ENCODE results near the gene SLC44A2. TPM values are rescaled to one million over a fixed set of nuclear protein-coding genes. Genes with fewer than 3 reads are reported as not detected.

The SLC44A2 gene
- total RNA-seq, 1 donor from 2014 or later: 41.2 TPM

GRCh38 chr19:10593820-10594637, 31.3 kb upstream of the SLC44A2 start:
- Histone ChIP-seq H3K9ac (ENCODE audit: low read depth in 1 of 3, low read length in 3 of 3) (peak overlapping the region in 1 of 3 donors; percentile 25), H3K27ac (ENCODE audit: low read depth, low read length) (no peak overlapping the region), H3K27me3 (ENCODE audit: control insufficient read depth in 3 of 3, insufficient read depth in 3 of 3, low read length in 3 of 3) (no peaks in the 10 kb centered on the region), H3K36me3 (ENCODE audit: control insufficient read depth in 3 of 3, insufficient read depth in 3 of 3, low read length in 3 of 3) (no peaks in the 10 kb centered on the region), H3K9me3 (ENCODE audit: control insufficient read depth in 3 of 3, low read length in 3 of 3) (no peaks in the 10 kb centered on the region), H3K4me3 (ENCODE audit: low read length in 3 of 3) (no peak overlapping the region), H3K4me1 (ENCODE audit: control insufficient read depth in 3 of 3, insufficient read depth in 3 of 3, low read length in 3 of 3) (peaks cover 5 to 12% (median 7%) of the 10 kb centered on the region in 3 donors)

- H3K27me3 ChIP-seq (ENCODE audit: control insufficient read depth in 3 of 3, insufficient read depth in 3 of 3, low read length in 3 of 3): no peaks in the 10 kb centered on the region
- H3K9me3 ChIP-seq (ENCODE audit: control insufficient read depth in 3 of 3, low read length in 3 of 3): no peaks in the 10 kb centered on the region
- peaks cover 22 to 23% (median 22%) of the 10 kb centered on the region in 3 donors for H3K4me1 ChIP-seq (ENCODE audit: control insufficient read depth in 3 of 3, insufficient read depth in 3 of 3, low read length in 3 of 3)
- no peak overlapping the region for H3K4me3 ChIP-seq (ENCODE audit: low read length in 3 of 3)
- H3K27ac ChIP-seq (ENCODE audit: low read depth, low read length): no peak overlapping the region
- no peak overlapping the region for H3K9ac ChIP-seq (ENCODE audit: low read depth in 1 of 3, low read length in 3 of 3)
- H3K36me3 ChIP-seq (ENCODE audit: control insufficient read depth in 3 of 3, insufficient read depth in 3 of 3, low read length in 3 of 3): no peaks in the 10 kb centered on the region
Observed at GRCh38 chr19:10600149-10600548, 25.2 kb upstream of the SLC44A2 start.

GRCh38 chr19:10601999-10602329, 23.4 kb upstream of the SLC44A2 start:
- no peak overlapping the region for H3K27ac ChIP-seq (ENCODE audit: low read depth, low read length)
- no peak overlapping the region for H3K9ac ChIP-seq (ENCODE audit: low read depth in 1 of 3, low read length in 3 of 3)
- H3K27me3 ChIP-seq (ENCODE audit: control insufficient read depth in 3 of 3, insufficient read depth in 3 of 3, low read length in 3 of 3): no peaks in the 10 kb centered on the region
- no peaks in the 10 kb centered on the region for H3K36me3 ChIP-seq (ENCODE audit: control insufficient read depth in 3 of 3, insufficient read depth in 3 of 3, low read length in 3 of 3)
- H3K9me3 ChIP-seq (ENCODE audit: control insufficient read depth in 3 of 3, low read length in 3 of 3): no peaks in the 10 kb centered on the region
- H3K4me1 ChIP-seq (ENCODE audit: control insufficient read depth in 3 of 3, insufficient read depth in 3 of 3, low read length in 3 of 3): peaks cover 22 to 23% (median 22%) of the 10 kb centered on the region in 3 donors
- H3K4me3 ChIP-seq (ENCODE audit: low read length in 3 of 3): peak overlapping the region; percentile 23 to 57 (median 54)

GRCh38 chr19:10602330-10603083, 22.8 kb upstream of the SLC44A2 start:
- peak overlapping the region; percentile 89 to 91 (median 90) for H3K9ac ChIP-seq (ENCODE audit: low read depth in 1 of 3, low read length in 3 of 3)
- peaks cover 22 to 23% (median 22%) of the 10 kb centered on the region in 3 donors for H3K4me1 ChIP-seq (ENCODE audit: control insufficient read depth in 3 of 3, insufficient read depth in 3 of 3, low read length in 3 of 3)
- peak overlapping the region; percentile 87 for H3K27ac ChIP-seq (ENCODE audit: low read depth, low read length)
- H3K4me3 ChIP-seq (ENCODE audit: low read length in 3 of 3): peak overlapping the region; percentile 91 to 94 (median 92)
- H3K9me3 ChIP-seq (ENCODE audit: control insufficient read depth in 3 of 3, low read length in 3 of 3): no peaks in the 10 kb centered on the region
- H3K27me3 ChIP-seq (ENCODE audit: control insufficient read depth in 3 of 3, insufficient read depth in 3 of 3, low read length in 3 of 3): no peaks in the 10 kb centered on the region
- H3K36me3 ChIP-seq (ENCODE audit: control insufficient read depth in 3 of 3, insufficient read depth in 3 of 3, low read length in 3 of 3): no peaks in the 10 kb centered on the region

GRCh38 chr19:10603084-10603872, 22.1 kb upstream of the SLC44A2 start:
- Histone ChIP-seq H3K27me3 (ENCODE audit: control insufficient read depth in 3 of 3, insufficient read depth in 3 of 3, low read length in 3 of 3) (no peaks in the 10 kb centered on the region), H3K4me1 (ENCODE audit: control insufficient read depth in 3 of 3, insufficient read depth in 3 of 3, low read length in 3 of 3) (peaks cover 22 to 23% (median 22%) of the 10 kb centered on the region in 3 donors), H3K4me3 (ENCODE audit: low read length in 3 of 3) (peak overlapping the region; percentile 91 to 94 (median 92)), H3K36me3 (ENCODE audit: control insufficient read depth in 3 of 3, insufficient read depth in 3 of 3, low read length in 3 of 3) (no peaks in the 10 kb centered on the region), H3K9ac (ENCODE audit: low read depth in 1 of 3, low read length in 3 of 3) (peak overlapping the region; percentile 89 to 91 (median 90)), H3K9me3 (ENCODE audit: control insufficient read depth in 3 of 3, low read length in 3 of 3) (no peaks in the 10 kb centered on the region), H3K27ac (ENCODE audit: low read depth, low read length) (peak overlapping the region; percentile 87)

GRCh38 chr19:10603873-10604459, 21.4 kb upstream of the SLC44A2 start:
- Histone ChIP-seq H3K9ac (ENCODE audit: low read depth in 1 of 3, low read length in 3 of 3) (peak overlapping the region; percentile 89 to 91 (median 90)), H3K27ac (ENCODE audit: low read depth, low read length) (peak overlapping the region; percentile 87), H3K4me1 (ENCODE audit: control insufficient read depth in 3 of 3, insufficient read depth in 3 of 3, low read length in 3 of 3) (peaks cover 22 to 23% (median 22%) of the 10 kb centered on the region in 3 donors), H3K4me3 (ENCODE audit: low read length in 3 of 3) (peak overlapping the region; percentile 91 to 94 (median 92)), H3K27me3 (ENCODE audit: control insufficient read depth in 3 of 3, insufficient read depth in 3 of 3, low read length in 3 of 3) (no peaks in the 10 kb centered on the region), H3K9me3 (ENCODE audit: control insufficient read depth in 3 of 3, low read length in 3 of 3) (no peaks in the 10 kb centered on the region), H3K36me3 (ENCODE audit: control insufficient read depth in 3 of 3, insufficient read depth in 3 of 3, low read length in 3 of 3) (no peaks in the 10 kb centered on the region)

- H3K9ac ChIP-seq (ENCODE audit: low read depth in 1 of 3, low read length in 3 of 3): peak overlapping the region in 1 of 3 donors; percentile 3
- H3K27ac ChIP-seq (ENCODE audit: low read depth, low read length): peak overlapping the region; percentile 87
- H3K27me3 ChIP-seq (ENCODE audit: control insufficient read depth in 3 of 3, insufficient read depth in 3 of 3, low read length in 3 of 3): no peaks in the 10 kb centered on the region
- H3K9me3 ChIP-seq (ENCODE audit: control insufficient read depth in 3 of 3, low read length in 3 of 3): no peaks in the 10 kb centered on the region
- peak overlapping the region; percentile 22 to 94 (median 43) for H3K4me3 ChIP-seq (ENCODE audit: low read length in 3 of 3)
- no peaks in the 10 kb centered on the region for H3K36me3 ChIP-seq (ENCODE audit: control insufficient read depth in 3 of 3, insufficient read depth in 3 of 3, low read length in 3 of 3)
- peaks cover 22 to 23% (median 22%) of the 10 kb centered on the region in 3 donors for H3K4me1 ChIP-seq (ENCODE audit: control insufficient read depth in 3 of 3, insufficient read depth in 3 of 3, low read length in 3 of 3)
Observed at GRCh38 chr19:10604460-10604980, 20.8 kb upstream of the SLC44A2 start.

- Histone ChIP-seq H3K36me3 (ENCODE audit: control insufficient read depth in 3 of 3, insufficient read depth in 3 of 3, low read length in 3 of 3) (no peaks in the 10 kb centered on the region), H3K27me3 (ENCODE audit: control insufficient read depth in 3 of 3, insufficient read depth in 3 of 3, low read length in 3 of 3) (no peaks in the 10 kb centered on the region), H3K4me1 (ENCODE audit: control insufficient read depth in 3 of 3, insufficient read depth in 3 of 3, low read length in 3 of 3) (peaks cover 15 to 27% (median 26%) of the 10 kb centered on the region in 3 donors), H3K9me3 (ENCODE audit: control insufficient read depth in 3 of 3, low read length in 3 of 3) (no peaks in the 10 kb centered on the region), H3K27ac (ENCODE audit: low read depth, low read length) (peak overlapping the region; percentile 73), H3K4me3 (ENCODE audit: low read length in 3 of 3) (no peak overlapping the region), H3K9ac (ENCODE audit: low read depth in 1 of 3, low read length in 3 of 3) (peak overlapping the region in 1 of 3 donors; percentile 73)
Observed at GRCh38 chr19:10611907-10612306, 13.4 kb upstream of the SLC44A2 start.

GRCh38 chr19:10612499-10613119, 12.7 kb upstream of the SLC44A2 start:
- Histone ChIP-seq H3K27me3 (ENCODE audit: control insufficient read depth in 3 of 3, insufficient read depth in 3 of 3, low read length in 3 of 3) (no peaks in the 10 kb centered on the region), H3K27ac (ENCODE audit: low read depth, low read length) (peak overlapping the region; percentile 73), H3K4me1 (ENCODE audit: control insufficient read depth in 3 of 3, insufficient read depth in 3 of 3, low read length in 3 of 3) (peaks cover 18 to 30% (median 28%) of the 10 kb centered on the region in 3 donors), H3K9ac (ENCODE audit: low read depth in 1 of 3, low read length in 3 of 3) (peak overlapping the region; percentile 70 to 73 (median 71)), H3K36me3 (ENCODE audit: control insufficient read depth in 3 of 3, insufficient read depth in 3 of 3, low read length in 3 of 3) (no peaks in the 10 kb centered on the region), H3K4me3 (ENCODE audit: low read length in 3 of 3) (peak overlapping the region; percentile 54 to 64 (median 64)), H3K9me3 (ENCODE audit: control insufficient read depth in 3 of 3, low read length in 3 of 3) (no peaks in the 10 kb centered on the region)
